ENCODE measurements around the gene TRIM66.
"Not testable (repeated sequence)": the region's sequence is repeated elsewhere in the genome, so short reads cannot be mapped to it uniquely, and the experiment has no call there.

The TRIM66 gene

GRCh38 chr11:8690374-8691342, 8.2 kb upstream of the TRIM66 start:
- no peak for DNase-seq (ENCODE audit: low read depth, low spot score)

- no peak for DNase-seq (ENCODE audit: low read depth, low spot score)
Observed at GRCh38 chr11:8689726-8690255, 7.3 kb upstream of the TRIM66 start.

GRCh38 chr11:8688414-8689362, 6.2 kb upstream of the TRIM66 start:
- peak; percentile 69 for DNase-seq (ENCODE audit: low read depth, low spot score)

GRCh38 chr11:8686325-8686724, 3.9 kb upstream of the TRIM66 start:
- DNase-seq (ENCODE audit: low read depth, low spot score) = no peak

DNA sequence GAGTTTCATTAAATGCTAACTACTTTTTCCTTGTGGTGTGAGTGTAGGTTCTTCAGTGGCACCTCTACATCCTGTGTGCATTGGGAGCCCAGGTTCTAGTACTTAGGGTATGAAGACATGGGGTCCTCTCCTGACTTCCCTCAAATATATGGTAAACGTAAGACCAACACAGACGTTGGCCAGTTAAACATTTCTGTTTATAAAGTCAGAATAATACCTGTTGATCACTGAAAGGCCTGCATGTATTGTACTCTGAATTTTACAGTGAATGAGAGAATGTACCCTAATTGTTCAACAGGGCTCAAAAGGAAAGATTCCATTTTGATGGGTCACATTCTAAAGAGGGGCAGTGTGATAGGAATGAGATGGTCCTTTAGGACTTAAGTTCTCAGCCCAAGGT, 3.4 kb upstream of the TRIM66 start:
- no peak for DNase-seq (ENCODE audit: low read depth, low spot score)

DNA sequence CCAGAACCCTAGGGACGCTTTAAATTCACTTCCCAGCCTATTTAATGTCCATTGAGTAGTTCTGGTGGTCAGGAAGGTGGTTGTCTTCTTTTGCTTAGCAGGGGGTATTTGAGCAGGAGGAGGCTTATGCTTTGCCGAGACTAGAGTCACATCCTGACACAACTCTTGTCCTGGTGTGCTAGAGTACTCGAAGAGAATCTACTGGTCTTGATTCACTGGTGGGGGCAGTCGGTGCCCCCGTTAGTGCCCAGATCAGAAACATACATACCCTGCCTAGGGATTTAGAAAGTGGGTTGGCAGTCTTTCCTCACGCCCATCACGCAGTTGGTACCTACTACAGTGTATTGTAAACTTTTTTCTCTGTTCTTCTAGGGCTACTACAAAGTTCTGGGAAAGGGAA, 2.8 kb upstream of the TRIM66 start:
- no peak for DNase-seq (ENCODE audit: low read depth, low spot score)

DNA sequence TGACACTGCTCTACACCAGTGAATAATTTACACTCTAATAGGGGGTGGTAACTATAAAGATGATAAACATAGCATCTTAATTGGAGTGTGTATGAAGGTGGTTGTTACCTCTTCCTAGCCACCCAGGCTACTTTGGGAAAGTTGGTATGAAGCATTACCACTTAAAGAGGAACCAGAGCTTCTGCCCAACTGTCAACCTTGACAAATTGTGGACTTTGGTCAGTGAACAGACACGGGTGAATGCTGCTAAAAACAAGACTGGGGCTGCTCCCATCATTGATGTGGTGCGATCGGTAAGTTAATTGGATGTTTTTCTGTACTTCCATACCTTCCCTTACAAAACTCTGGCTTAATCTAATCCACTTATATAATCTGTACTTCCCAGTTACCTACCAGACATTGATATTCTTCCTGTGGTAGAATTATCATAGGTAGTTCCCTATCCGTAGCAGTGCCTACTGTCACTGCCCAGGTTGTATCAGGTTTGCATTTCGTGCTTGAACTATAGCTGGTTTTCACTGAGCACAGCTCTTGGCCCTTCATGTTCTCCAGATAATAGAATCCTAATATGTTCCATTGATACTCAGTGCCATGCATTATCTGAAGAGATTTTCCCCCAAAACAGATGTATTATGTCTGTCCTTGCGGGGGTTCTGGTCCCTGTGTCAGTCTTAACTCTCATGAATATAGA, 2.3 kb upstream of the TRIM66 start:
- no peak for DNase-seq (ENCODE audit: low read depth, low spot score)

DNA sequence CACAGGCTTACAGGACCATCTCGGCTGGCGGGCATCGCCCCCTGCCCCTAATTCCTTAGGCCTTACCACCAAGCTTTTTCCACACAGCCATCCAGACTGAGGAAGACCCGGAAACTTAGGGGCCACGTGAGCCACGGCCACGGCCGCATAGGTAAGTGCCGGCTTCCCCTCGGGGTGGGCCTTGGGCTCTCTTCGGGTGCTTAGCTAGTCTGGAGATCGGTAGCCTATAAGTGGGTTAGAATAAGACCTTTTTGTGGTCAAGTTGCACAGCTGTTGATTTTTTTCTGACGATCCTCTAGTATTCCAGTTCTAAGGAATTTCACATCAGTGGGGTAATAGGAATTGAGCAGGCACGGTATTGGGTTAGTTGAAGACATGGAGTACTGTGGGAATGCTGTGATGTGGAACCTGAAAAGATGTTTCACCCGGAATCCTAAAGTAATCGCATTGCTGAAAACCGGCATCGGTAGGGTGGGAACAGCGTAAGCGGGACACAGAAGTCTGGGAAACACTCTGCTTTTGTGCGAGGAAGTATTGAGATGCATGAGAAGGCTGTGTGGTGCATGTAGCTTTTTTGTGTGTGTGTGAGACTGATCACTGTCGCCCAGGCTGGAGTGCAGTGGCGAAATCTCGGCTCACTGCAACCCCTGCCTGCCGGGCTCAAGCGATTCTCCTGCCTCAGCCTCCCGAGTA, 796 bp upstream of the TRIM66 start:
- no peak for DNase-seq (ENCODE audit: low read depth, low spot score)

DNA sequence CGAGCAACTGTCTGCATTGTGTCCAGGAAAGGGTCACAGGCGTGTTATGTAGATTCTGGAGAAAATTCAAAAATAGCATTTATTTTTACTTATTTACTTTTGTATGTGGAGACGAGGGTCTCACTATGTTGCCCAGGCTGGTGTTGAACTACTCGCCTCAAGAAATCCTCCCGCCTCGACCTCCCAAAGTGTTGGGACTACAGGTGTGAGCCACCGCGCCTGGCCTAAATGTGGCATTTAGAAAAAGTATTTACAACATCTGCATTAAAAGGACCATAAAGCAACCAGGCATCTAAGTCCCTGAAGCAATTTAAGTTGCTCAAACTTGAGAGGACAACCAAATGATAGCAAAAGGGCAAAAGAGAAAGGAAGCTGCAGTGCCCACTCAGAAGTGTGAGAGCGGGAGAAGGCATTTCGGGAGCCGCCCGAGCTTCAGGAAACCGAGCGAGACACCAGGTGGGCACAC, 595 bp downstream of the TRIM66 start:
- no peak for DNase-seq (ENCODE audit: low read depth, low spot score)

- DNase-seq (ENCODE audit: low read depth, low spot score) = no peak
Observed at GRCh38 chr11:8679006-8679405, 3.5 kb downstream of the TRIM66 start.

DNA sequence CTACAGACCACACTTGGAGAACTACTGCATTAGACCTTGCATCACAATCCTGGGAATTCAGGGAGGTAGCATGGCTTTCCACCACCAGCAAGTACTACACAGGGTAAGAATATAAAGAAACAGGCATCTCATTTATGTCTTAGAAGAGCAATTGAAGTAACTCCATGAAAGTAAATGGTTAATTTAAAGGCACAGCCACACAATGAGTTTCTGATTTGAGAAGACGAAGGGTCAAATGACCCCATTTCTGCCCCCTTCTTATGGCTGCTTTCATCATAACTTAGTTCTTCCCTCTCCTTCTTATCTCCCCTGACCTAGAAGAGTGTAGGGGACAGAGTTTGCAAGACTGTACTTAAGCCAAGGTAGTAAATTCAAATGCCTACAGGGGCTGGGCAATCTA, 6.0 kb downstream of the TRIM66 start:
- no peak for DNase-seq (ENCODE audit: low read depth, low spot score)

- DNase-seq (ENCODE audit: low read depth, low spot score) = no peak
Observed at GRCh38 chr11:8674859-8675258, 7.6 kb downstream of the TRIM66 start.

DNA sequence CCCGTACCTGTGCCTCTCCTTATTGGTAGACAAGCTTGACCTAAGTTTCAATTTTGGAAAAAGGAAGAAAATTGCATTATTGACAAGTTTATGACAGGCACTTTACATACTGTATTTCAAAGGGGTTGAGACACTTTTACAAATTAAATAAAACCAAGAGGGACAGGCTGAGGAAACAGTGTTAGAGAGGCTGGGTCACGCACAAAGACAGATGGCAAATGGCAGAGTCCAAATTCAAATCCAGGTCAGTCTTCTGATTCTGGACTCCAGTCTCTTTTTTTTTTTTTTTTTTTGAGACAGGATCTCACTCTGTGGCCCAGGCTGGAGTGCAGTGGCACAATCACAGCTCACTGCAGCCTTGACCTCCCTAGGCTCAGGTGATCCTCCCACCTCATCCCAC, 10.1 kb downstream of the TRIM66 start:
- DNase-seq (ENCODE audit: low read depth, low spot score) = no peak

GRCh38 chr11:8671651-8672062, 10.8 kb downstream of the TRIM66 start:
- no peak for DNase-seq (ENCODE audit: low read depth, low spot score)

GRCh38 chr11:8671193-8671612, 11.3 kb downstream of the TRIM66 start:
- no peak for DNase-seq (ENCODE audit: low read depth, low spot score)

- not testable (repeated sequence) for DNase-seq (ENCODE audit: low read depth, low spot score)
Observed at GRCh38 chr11:8670081-8670480, 12.4 kb downstream of the TRIM66 start.

- no peak for DNase-seq (ENCODE audit: low read depth, low spot score)
Observed at GRCh38 chr11:8665222-8665621, 17.2 kb downstream of the TRIM66 start.

- no peak for DNase-seq (ENCODE audit: low read depth, low spot score)
Observed at GRCh38 chr11:8661001-8661795, 21.3 kb downstream of the TRIM66 start.

DNA sequence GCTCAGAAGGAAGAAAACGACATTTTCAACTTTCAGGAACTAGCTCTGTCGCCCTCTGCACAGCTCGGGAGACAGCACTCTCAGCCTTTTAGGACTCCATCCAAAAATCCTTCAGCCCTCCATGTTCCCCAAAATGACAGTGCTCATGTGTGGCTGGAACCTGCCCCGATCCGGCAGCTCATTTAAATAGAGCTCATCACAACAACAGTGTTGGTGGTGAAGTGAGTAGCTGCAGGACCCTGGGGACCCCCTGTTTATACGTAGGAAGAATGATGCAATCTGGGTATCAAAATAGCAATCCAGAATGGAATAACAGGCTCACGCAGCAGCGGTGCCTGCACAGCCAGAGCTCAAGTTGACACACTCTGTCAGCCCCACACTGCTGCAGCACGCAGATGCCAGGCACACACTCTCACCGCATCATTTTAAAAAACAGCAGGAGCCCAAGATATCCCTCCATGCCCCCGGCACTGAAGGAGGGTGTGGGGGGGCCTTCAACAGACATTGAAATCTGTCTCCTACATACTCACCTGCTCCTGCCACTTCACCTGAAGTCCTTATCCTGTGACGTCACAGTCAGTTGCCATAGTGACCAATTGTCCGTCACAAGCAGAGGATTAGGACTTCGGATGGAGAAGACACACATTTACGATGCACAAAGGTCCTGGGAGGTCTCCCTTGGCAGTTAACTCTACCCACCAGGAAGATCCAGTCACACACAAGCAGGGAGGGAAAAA, 24.0 kb downstream of the TRIM66 start:
- no peak for DNase-seq (ENCODE audit: low read depth, low spot score)

Measured in activated CD4-positive, CD25-positive, alpha-beta regulatory T cell treated with anti-CD3 and anti-CD28 coated beads, Interleukin-2, amount 50 U/mL, for 16 hours (primary cell).